ENCODE data around the gene P2RX1.

P2RX1 gene

GRCh38 chr17:3955673-3955988, 39.4 kb upstream of the P2RX1 start:
- peak overlapping the region; percentile 2; the same call in 1 of the 2 replicates for H3K27ac ChIP-seq
- TF ChIP-seq CTCF (conservative IDR thresholded peaks at IDR 0.05): no peak

GRCh38 chr17:3954976-3955672, 38.9 kb upstream of the P2RX1 start:
- no peak for TF ChIP-seq CTCF (conservative IDR thresholded peaks at IDR 0.05)
- H3K27ac ChIP-seq: peak overlapping the region; percentile 2; the same call in 1 of the 2 replicates

- no peak for TF ChIP-seq CTCF (conservative IDR thresholded peaks at IDR 0.05)
- no peak overlapping the region for H3K27ac ChIP-seq
Measured at GRCh38 chr17:3954086-3954485, 37.8 kb upstream of the P2RX1 start.

DNA sequence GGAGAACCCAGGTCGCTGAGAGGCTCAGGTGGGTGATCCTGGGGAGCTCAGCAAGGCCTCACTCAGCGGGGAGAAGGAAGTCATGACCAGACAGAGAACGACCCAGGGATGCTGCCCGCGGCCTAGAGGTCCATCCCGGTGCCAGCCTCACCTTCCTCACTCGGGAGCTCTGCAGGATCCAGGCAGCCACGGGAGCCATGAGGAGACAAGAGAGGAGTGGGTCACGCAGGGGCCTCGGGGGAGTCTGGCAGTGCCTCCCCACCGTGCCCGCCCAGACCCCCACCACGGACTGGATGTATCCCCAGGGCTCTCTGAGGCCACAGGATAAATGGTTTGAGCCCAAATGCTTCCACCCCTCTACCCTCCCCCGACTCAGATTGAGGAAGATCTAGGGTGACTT, 37.3 kb upstream of the P2RX1 start:
- no peak overlapping the region for H3K27ac ChIP-seq
- no peak for TF ChIP-seq CTCF (conservative IDR thresholded peaks at IDR 0.05)

DNA sequence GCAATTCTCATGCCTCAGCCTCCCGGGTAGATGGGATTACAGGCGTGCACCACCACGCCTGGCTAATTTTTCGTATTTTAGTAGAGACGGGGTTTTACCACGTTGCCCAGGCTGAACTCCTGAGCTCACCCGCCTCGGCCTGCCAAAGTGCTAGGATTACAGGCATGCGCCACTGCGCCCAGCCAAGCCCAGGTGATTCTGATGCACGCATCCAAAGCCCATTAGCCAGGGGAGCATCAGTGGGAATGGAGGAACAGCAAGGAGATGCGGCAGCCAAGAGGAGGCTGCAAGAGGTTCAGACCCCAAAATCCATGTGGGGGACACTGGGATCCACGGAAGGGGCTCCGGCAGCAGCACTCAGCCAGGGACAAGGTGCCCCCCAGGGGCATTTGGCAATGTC, 35.9 kb upstream of the P2RX1 start:
- no peak for TF ChIP-seq CTCF (conservative IDR thresholded peaks at IDR 0.05)
- H3K27ac ChIP-seq: no peak overlapping the region

DNA sequence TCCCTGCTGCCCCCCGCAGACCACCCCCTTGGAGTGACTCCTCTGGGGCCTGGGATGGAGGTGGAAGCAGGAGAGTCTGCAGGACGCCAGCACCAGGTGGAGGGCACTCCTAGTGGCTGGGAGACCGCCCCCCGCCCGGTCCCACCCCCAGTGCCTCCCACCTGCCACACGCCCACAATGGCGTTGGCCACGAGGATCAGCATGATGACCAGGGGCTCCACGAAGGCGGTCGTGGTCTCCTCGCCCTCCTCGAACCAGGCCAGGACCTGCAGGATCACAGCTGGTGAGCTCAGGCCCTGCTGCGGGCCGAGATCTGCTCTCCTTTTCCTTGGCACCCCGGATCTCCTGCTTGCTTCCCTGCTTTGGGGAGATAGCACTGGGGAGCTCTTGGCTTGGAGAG, 35.2 kb upstream of the P2RX1 start:
- no peak overlapping the region for H3K27ac ChIP-seq
- TF ChIP-seq CTCF (conservative IDR thresholded peaks at IDR 0.05): no peak

DNA sequence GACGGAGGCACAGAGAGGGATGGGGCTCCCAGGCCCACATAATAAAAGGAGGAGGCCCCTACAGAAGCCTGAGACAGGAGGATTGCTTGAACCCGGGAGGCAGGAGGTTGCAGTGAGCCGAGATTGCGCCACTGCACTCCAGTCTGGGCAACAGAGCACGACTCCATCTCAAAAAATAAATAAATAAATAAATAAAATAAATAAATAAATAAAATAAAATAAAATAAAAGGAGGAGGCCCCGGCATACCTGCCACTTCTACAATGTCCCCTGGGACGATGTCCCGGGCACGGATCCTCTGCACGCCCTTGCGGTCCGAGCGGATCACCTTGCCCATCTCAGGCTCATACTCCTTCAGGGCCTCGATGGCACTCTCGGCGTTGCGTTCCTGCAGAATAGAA, 34.7 kb upstream of the P2RX1 start:
- no peak for TF ChIP-seq CTCF (conservative IDR thresholded peaks at IDR 0.05)
- H3K27ac ChIP-seq: no peak overlapping the region

Data from VCaP (cell line).